ENCODE results near the gene MPP4. TPM values are rescaled to one million over a fixed set of nuclear protein-coding genes. Genes with fewer than 3 reads are reported as not detected.

The MPP4 gene
- total and polyA plus RNA-seq, 2 of the 13 experiments (the other 11 are each of a cell fraction or from before 2014, with no cell fraction given) = not detected

DNA sequence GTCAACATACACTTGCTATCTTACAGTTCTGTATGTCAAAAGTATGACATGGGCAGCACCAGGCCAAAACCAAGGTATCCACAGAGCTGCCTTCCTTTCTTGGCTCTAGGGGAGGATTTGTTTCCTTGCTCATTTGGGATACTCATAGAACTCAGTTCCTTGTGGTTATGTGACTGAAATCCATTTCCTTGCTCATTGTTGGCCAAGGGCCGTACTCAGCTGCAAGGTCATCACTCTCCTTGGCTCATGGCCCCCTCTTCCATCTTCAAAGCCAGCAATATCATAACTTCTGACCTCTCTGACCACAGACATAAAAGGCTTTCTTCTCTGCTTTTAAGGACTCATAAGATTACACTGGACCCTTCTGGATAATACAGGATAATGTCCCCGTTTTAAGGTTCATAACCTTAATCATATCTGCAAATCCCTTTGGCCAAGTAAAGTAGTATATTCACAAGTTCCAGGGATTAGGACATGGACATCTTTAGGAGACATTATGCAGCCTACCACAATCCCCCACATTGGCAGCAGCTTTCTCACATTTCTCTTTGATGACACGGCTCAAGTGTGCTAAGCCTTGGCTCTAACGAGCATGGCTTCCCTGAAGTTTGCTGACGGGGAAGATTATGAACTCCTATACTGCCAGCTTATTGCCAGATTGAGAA, 76.0 kb downstream of the MPP4 start:
- intact Hi-C loops (cut with micrococcal nuclease; ENCODE audit: unreplicated experiment) (no loop called here), in situ Hi-C loops (cut with HindIII; ENCODE audit: extremely low pct_ligation_motif_present, low pct_unique_long_range_greater_than_20kb) (no loop called here)
- Histone ChIP-seq H3K27me3 (ENCODE audit: control insufficient read depth in 1 of 2, insufficient read depth in 2 of 2, low read length in 2 of 2) (no peaks in the 10 kb centered on the region), H3K27ac (ENCODE audit: extremely low read length, insufficient read depth, low read length) (no peak overlapping the region), H3K9ac (ENCODE audit: insufficient read depth, low read depth, low read length) (no peak overlapping the region), H3K4me2 (ENCODE audit: low read depth, low read length) (no peak overlapping the region), H3K4me3 (replicated peaks in 1 of 3; ENCODE audit: insufficient read depth in 1 of 3, low read depth in 2 of 3, low read length in 3 of 3) (no peak overlapping the region), H3K79me2 (ENCODE audit: insufficient read depth, low read length) (no peaks in the 10 kb centered on the region), H3K9me3 (ENCODE audit: low read length) (no peaks in the 10 kb centered on the region), H2AFZ (ENCODE audit: low read length) (no peak overlapping the region), H3K36me3 (replicated peaks in 1 of 2; ENCODE audit: control insufficient read depth in 1 of 2, insufficient read depth in 2 of 2, low read length in 2 of 2) (peaks cover 0 to 3% of the 10 kb centered on the region in 2 experiments; a peak in 1 of 5 replicates), H4K20me1 (ENCODE audit: insufficient read depth, low read length) (no peaks in the 10 kb centered on the region), H3K4me1 (ENCODE audit: insufficient read depth, low read length) (no peaks in the 10 kb centered on the region)
- ATAC-seq (no peak), DNase-seq (ENCODE audit: low spot score) (no peak), FAIRE-seq (no peak)
- WGBS (ENCODE audit: low lambda C conversion rate) = 92% methylated on average over 5 of the region's 5 CpGs
- no peak for TF ChIP-seq GATAD2A (CRISPR knock-in tag; IDR thresholded peaks at IDR 0.05)
- TF ChIP-seq, protein P1, sequence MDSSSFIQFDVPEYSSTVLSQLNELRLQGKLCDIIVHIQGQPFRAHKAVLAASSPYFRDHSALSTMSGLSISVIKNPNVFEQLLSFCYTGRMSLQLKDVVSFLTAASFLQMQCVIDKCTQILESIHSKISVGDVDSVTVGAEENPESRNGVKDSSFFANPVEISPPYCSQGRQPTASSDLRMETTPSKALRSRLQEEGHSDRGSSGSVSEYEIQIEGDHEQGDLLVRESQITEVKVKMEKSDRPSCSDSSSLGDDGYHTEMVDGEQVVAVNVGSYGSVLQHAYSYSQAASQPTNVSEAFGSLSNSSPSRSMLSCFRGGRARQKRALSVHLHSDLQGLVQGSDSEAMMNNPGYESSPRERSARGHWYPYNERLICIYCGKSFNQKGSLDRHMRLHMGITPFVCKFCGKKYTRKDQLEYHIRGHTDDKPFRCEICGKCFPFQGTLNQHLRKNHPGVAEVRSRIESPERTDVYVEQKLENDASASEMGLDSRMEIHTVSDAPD (CRISPR knock-in tag; IDR thresholded peaks at IDR 0.05) = no peak
- ChIA-PET POLR2A (no interaction called here), CTCF (ENCODE audit: low intra/inter-chr PET ratio, low total read pairs) (no interaction called here)
- BruUV-seq (replicated peaks) = no TSS peak

GRCh38 chr2:201621293-201621999, 77.0 kb downstream of the MPP4 start:
- intact Hi-C loops (cut with micrococcal nuclease; ENCODE audit: unreplicated experiment) = no loop called here
- CTCF ChIA-PET (ENCODE audit: low intra/inter-chr PET ratio, low total read pairs) = no interaction called here
- TF ChIP-seq CBFB (CRISPR knock-in tag; IDR thresholded peaks at IDR 0.05) (no peak), NAIF1 (CRISPR knock-in tag; IDR thresholded peaks at IDR 0.05; ENCODE audit: borderline replicate concordance) (no peak), ATM (IDR thresholded peaks at IDR 0.05; ENCODE audit: borderline replicate concordance) (no peak), RBM22 (optimal IDR thresholded peaks at IDR 0.05; ENCODE audit: low read length) (no peak), ZNF672 (CRISPR knock-in tag; IDR thresholded peaks at IDR 0.05) (no peak), SATB2 (CRISPR knock-in tag; IDR thresholded peaks at IDR 0.05) (no peak), HIVEP1 (CRISPR knock-in tag; IDR thresholded peaks at IDR 0.05) (no peak), ZNF234 (CRISPR knock-in tag; conservative IDR thresholded peaks at IDR 0.05) (no peak), SNRNP70 (IDR thresholded peaks at IDR 0.05; ENCODE audit: low read depth, low read length) (no peak)
- TF ChIP-seq, protein P2, sequence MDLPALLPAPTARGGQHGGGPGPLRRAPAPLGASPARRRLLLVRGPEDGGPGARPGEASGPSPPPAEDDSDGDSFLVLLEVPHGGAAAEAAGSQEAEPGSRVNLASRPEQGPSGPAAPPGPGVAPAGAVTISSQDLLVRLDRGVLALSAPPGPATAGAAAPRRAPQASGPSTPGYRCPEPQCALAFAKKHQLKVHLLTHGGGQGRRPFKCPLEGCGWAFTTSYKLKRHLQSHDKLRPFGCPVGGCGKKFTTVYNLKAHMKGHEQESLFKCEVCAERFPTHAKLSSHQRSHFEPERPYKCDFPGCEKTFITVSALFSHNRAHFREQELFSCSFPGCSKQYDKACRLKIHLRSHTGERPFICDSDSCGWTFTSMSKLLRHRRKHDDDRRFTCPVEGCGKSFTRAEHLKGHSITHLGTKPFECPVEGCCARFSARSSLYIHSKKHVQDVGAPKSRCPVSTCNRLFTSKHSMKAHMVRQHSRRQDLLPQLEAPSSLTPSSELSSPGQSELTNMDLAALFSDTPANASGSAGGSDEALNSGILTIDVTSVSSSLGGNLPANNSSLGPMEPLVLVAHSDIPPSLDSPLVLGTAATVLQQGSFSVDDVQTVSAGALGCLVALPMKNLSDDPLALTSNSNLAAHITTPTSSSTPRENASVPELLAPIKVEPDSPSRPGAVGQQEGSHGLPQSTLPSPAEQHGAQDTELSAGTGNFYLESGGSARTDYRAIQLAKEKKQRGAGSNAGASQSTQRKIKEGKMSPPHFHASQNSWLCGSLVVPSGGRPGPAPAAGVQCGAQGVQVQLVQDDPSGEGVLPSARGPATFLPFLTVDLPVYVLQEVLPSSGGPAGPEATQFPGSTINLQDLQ (CRISPR knock-in tag; IDR thresholded peaks at IDR 0.05) = no peak
- TF ChIP-seq, protein P3, sequence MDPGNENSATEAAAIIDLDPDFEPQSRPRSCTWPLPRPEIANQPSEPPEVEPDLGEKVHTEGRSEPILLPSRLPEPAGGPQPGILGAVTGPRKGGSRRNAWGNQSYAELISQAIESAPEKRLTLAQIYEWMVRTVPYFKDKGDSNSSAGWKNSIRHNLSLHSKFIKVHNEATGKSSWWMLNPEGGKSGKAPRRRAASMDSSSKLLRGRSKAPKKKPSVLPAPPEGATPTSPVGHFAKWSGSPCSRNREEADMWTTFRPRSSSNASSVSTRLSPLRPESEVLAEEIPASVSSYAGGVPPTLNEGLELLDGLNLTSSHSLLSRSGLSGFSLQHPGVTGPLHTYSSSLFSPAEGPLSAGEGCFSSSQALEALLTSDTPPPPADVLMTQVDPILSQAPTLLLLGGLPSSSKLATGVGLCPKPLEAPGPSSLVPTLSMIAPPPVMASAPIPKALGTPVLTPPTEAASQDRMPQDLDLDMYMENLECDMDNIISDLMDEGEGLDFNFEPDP (CRISPR knock-in tag; conservative IDR thresholded peaks at IDR 0.05) = no peak

More at GRCh38 chr2:201621293-201621999, 77.0 kb downstream of the MPP4 start:
- 93% methylated on average over 4 of the region's 4 CpGs for WGBS (ENCODE audit: low lambda C conversion rate)
- H3K36me3 ChIP-seq (replicated peaks in 1 of 2; ENCODE audit: control insufficient read depth in 1 of 2, insufficient read depth in 2 of 2, low read length in 2 of 2) = peaks cover 0 to 1% of the 10 kb centered on the region in 2 experiments; a peak in 1 of 5 replicates
- H3K9ac ChIP-seq (ENCODE audit: insufficient read depth, low read depth, low read length) = no peak overlapping the region
- no peak for FAIRE-seq
- H4K20me1 ChIP-seq (ENCODE audit: insufficient read depth, low read length) = no peaks in the 10 kb centered on the region
- POLR2A ChIA-PET = no interaction called here
- no peak overlapping the region for H3K27ac ChIP-seq (ENCODE audit: extremely low read length, insufficient read depth, low read length)
- H3K9me3 ChIP-seq (ENCODE audit: low read length) = no peaks in the 10 kb centered on the region
- ATAC-seq = no peak
- H3K4me2 ChIP-seq (ENCODE audit: low read depth, low read length) = no peak overlapping the region
- H2AFZ ChIP-seq (ENCODE audit: low read length) = no peak overlapping the region
- H3K79me2 ChIP-seq (ENCODE audit: insufficient read depth, low read length) = no peaks in the 10 kb centered on the region
- BruUV-seq (replicated peaks) = no TSS peak
- no peaks in the 10 kb centered on the region for H3K27me3 ChIP-seq (ENCODE audit: control insufficient read depth in 1 of 2, insufficient read depth in 2 of 2, low read length in 2 of 2)
- no peak overlapping the region for H3K4me3 ChIP-seq (replicated peaks in 1 of 3; ENCODE audit: insufficient read depth in 1 of 3, low read depth in 2 of 3, low read length in 3 of 3)
- in situ Hi-C loops (cut with HindIII; ENCODE audit: extremely low pct_ligation_motif_present, low pct_unique_long_range_greater_than_20kb) = no loop called here
- no peaks in the 10 kb centered on the region for H3K4me1 ChIP-seq (ENCODE audit: insufficient read depth, low read length)
- DNase-seq (ENCODE audit: low spot score) = no peak
